Measurements from ENCODE around the gene SCEL. TPM values are rescaled to one million over a fixed set of nuclear protein-coding genes. Genes with fewer than 3 reads are reported as not detected.
"Not testable (repeated sequence)": the region's sequence is repeated elsewhere in the genome, so short reads cannot be mapped to it uniquely, and the experiment has no call there.

Gene SCEL
- total RNA-seq, 2 donors from 2014 or later, result 0.35 TPM; not detected in 1

DNA sequence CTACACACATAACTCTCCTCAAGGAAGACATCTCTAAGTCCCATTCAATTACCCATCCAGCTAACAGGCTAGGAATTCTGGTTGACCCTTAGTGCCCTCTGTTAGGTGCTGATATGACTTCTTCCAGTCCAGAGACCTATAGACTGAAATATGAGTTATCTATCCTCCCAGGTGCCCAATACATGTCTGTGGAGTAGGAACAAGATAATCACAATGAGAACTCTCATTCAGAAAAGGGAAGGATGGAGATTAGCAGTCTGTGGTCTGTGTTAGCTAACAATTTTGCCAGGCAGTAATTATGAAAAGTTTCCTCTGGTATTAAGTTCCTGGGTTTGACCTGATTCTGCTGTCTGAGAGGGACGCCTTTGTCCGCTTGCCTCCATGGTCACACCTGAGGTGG lies 117.8 kb downstream of the SCEL start:
- DNase-seq (ENCODE audit: low spot score), result no peak
- no peak for TF ChIP-seq CTCF (IDR thresholded peaks at IDR 0.05)
- Histone ChIP-seq H3K4me3 (no peak overlapping the region), H3K27ac (no peak overlapping the region), H3K4me1 (no peaks in the 10 kb centered on the region), H3K27me3 (no peaks in the 10 kb centered on the region), H3K36me3 (no peaks in the 10 kb centered on the region), H3K9me3 (peaks cover 0 to 17% of the 10 kb centered on the region in 2 donors)

GRCh38 chr13:77660016-77660415 lies 124.5 kb downstream of the SCEL start:
- H3K27me3 ChIP-seq; H3K4me3 ChIP-seq; H3K36me3 ChIP-seq; H3K27ac ChIP-seq; DNase-seq (ENCODE audit: low spot score); H3K9me3 ChIP-seq; H3K4me1 ChIP-seq: not testable (repeated sequence)

DNA sequence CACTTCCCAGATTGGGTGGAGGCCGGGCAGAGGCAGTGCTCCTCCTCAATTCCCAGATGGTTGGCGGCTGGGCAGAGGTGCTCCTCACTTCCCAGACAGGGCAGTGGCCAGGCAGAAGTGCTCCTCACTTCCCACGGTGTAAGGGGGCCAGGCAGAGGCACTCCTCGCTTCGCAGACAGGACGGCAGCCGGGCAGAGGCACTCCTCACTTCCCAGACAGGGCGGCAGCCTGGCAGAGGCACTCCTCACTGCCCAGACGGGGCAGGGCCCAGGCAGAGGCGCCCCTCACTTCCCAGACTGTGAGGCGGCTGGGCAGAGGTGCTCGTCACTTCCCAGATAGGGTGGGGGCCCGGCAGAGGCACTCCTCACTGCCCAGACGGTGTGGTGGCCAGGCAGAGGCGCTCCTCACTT lies 125.3 kb downstream of the SCEL start:
- TF ChIP-seq CTCF (IDR thresholded peaks at IDR 0.05), result no peak
- no peaks in the 10 kb centered on the region for H3K4me1 ChIP-seq
- H3K27me3 ChIP-seq, result no peaks in the 10 kb centered on the region
- no peaks in the 10 kb centered on the region for H3K36me3 ChIP-seq
- peaks cover 0 to 5% of the 10 kb centered on the region in 2 donors for H3K9me3 ChIP-seq
- no peak overlapping the region for H3K4me3 ChIP-seq
- no peak for DNase-seq (ENCODE audit: low spot score)
- no peak overlapping the region for H3K27ac ChIP-seq

GRCh38 chr13:77662301-77662700 lies 126.8 kb downstream of the SCEL start:
- H3K27me3 ChIP-seq; H3K36me3 ChIP-seq; H3K4me1 ChIP-seq; H3K9me3 ChIP-seq; H3K4me3 ChIP-seq; DNase-seq (ENCODE audit: low spot score); H3K27ac ChIP-seq: not testable (repeated sequence)

- H3K27ac ChIP-seq; H3K36me3 ChIP-seq; H3K4me1 ChIP-seq; H3K27me3 ChIP-seq; H3K4me3 ChIP-seq; DNase-seq (ENCODE audit: low spot score); H3K9me3 ChIP-seq: not testable (repeated sequence)
Measured at GRCh38 chr13:77662831-77663230, 127.3 kb downstream of the SCEL start.

GRCh38 chr13:77674852-77675251 lies 139.3 kb downstream of the SCEL start:
- Histone ChIP-seq H3K27ac (no peak overlapping the region), H3K9me3 (no peaks in the 10 kb centered on the region), H3K4me3 (no peak overlapping the region), H3K36me3 (no peaks in the 10 kb centered on the region), H3K4me1 (no peaks in the 10 kb centered on the region), H3K27me3 (no peaks in the 10 kb centered on the region)
- DNase-seq (ENCODE audit: low spot score), result no peak
- no peak for TF ChIP-seq CTCF (IDR thresholded peaks at IDR 0.05)

GRCh38 chr13:77678691-77679235 lies 143.3 kb downstream of the SCEL start:
- TF ChIP-seq CTCF (IDR thresholded peaks at IDR 0.05), result no peak
- H3K4me1 ChIP-seq, result no peaks in the 10 kb centered on the region
- H3K9me3 ChIP-seq, result no peaks in the 10 kb centered on the region
- no peak overlapping the region for H3K4me3 ChIP-seq
- no peaks in the 10 kb centered on the region for H3K27me3 ChIP-seq
- no peak for DNase-seq (ENCODE audit: low spot score)
- H3K36me3 ChIP-seq, result no peaks in the 10 kb centered on the region
- H3K27ac ChIP-seq, result no peak overlapping the region

Measured in right atrium auricular region (tissue), 2 donors.